ENCODE results near the gene HYAL2. TPM values are rescaled to one million over a fixed set of nuclear protein-coding genes. Genes with fewer than 3 reads are reported as not detected.

The HYAL2 gene
- total RNA-seq, 4 donors from 2014 or later: 36.7 to 68.9 (median 51.5) TPM

GRCh38 chr3:50297384-50297775, 25.2 kb downstream of the HYAL2 start:
- peaks cover 0 to 13% (median 0%) of the 10 kb centered on the region in 3 donors for H3K36me3 ChIP-seq
- no peak overlapping the region for H3K4me3 ChIP-seq
- intact Hi-C loops (cut with DNase I): no loop called here
- no peak for DNase-seq
- WGBS, 2 donors: no CpG with 5 or more reads among the region's 2 CpGs
- H3K4me1 ChIP-seq: peaks cover 31 to 54% (median 31%) of the 10 kb centered on the region in 3 donors
- TF ChIP-seq POLR2A (IDR thresholded peaks at IDR 0.05) (no peak), CTCF (IDR thresholded peaks at IDR 0.05) (no peak)
- H3K9me3 ChIP-seq: no peaks in the 10 kb centered on the region
- no peaks in the 10 kb centered on the region for H3K27me3 ChIP-seq
- peak overlapping the region in 2 of 4 donors; percentile 89 to 94 for H3K27ac ChIP-seq

GRCh38 chr3:50296721-50297383, 25.7 kb downstream of the HYAL2 start:
- WGBS, 2 donors: 84 to 100% methylated on average over 4 to 5 of the region's 18 CpGs
- no peak for DNase-seq
- intact Hi-C loops (cut with DNase I): no loop called here
- TF ChIP-seq CTCF (IDR thresholded peaks at IDR 0.05) (no peak), POLR2A (IDR thresholded peaks at IDR 0.05) (no peak)
- Histone ChIP-seq H3K9me3 (no peaks in the 10 kb centered on the region), H3K27me3 (no peaks in the 10 kb centered on the region), H3K27ac (no peak overlapping the region), H3K4me3 (no peak overlapping the region), H3K36me3 (peaks cover 0 to 13% (median 0%) of the 10 kb centered on the region in 3 donors), H3K4me1 (peaks cover 32 to 50% (median 32%) of the 10 kb centered on the region in 3 donors)

GRCh38 chr3:50295553-50296431, 26.8 kb downstream of the HYAL2 start:
- no peak for TF ChIP-seq POLR2A (IDR thresholded peaks at IDR 0.05)
- no peak for TF ChIP-seq CTCF (IDR thresholded peaks at IDR 0.05)
- DNase-seq: no peak

GRCh38 chr3:50294492-50295403, 27.8 kb downstream of the HYAL2 start:
- no peak overlapping the region for H3K27ac ChIP-seq
- intact Hi-C loops (cut with DNase I): no loop called here
- WGBS, 2 donors: 87 to 92% methylated on average over 7 to 11 of the region's 22 CpGs
- no peak for DNase-seq
- no peaks in the 10 kb centered on the region for H3K27me3 ChIP-seq
- no peak for TF ChIP-seq POLR2A (IDR thresholded peaks at IDR 0.05)
- no peak for TF ChIP-seq CTCF (IDR thresholded peaks at IDR 0.05)
- peaks cover 6 to 22% (median 7%) of the 10 kb centered on the region in 3 donors for H3K36me3 ChIP-seq
- peaks cover 29 to 50% (median 35%) of the 10 kb centered on the region in 3 donors for H3K4me1 ChIP-seq
- H3K4me3 ChIP-seq: no peak overlapping the region
- no peaks in the 10 kb centered on the region for H3K9me3 ChIP-seq

More at GRCh38 chr3:50295553-50296431, 26.8 kb downstream of the HYAL2 start:
- Histone ChIP-seq H3K4me3 (no peak overlapping the region), H3K27ac (no peak overlapping the region), H3K27me3 (no peaks in the 10 kb centered on the region), H3K4me1 (peaks cover 39 to 51% (median 39%) of the 10 kb centered on the region in 3 donors), H3K9me3 (no peaks in the 10 kb centered on the region), H3K36me3 (peaks cover 0 to 13% (median 0%) of the 10 kb centered on the region in 3 donors)
- intact Hi-C loops (cut with DNase I): no loop called here
- 87 to 96% methylated on average over 6 to 8 of the region's 8 CpGs for WGBS, 2 donors

Data from esophagus squamous epithelium (tissue), 5 donors.